GM18951 (cell line): ENCODE measurements around the gene NLRP1.

Source experiments
- POLR2A ChIP-seq: IDR thresholded peaks from 4 replicates; pipeline ENCODE4 v1.6.1; 2011; ENCODE audit warnings: mild to moderate bottlenecking; ENCODE audit not compliant: insufficient read length, insufficient read depth; ENCODE audit errors: extremely low read depth
- in situ Hi-C: fragments of 300-500 bp; cut with MboI; formaldehyde crosslinking; loops from one replicate; pipeline ENCODE4 v1.12.0; 2022; ENCODE audit warnings: low sequenced_read_pairs, mixed read lengths, inconsistent platforms; ENCODE audit not compliant: unreplicated experiment

The NLRP1 gene

GRCh38 chr17:5558815-5559785 lies 25.2 kb downstream of the NLRP1 start:
- no peak for TF ChIP-seq POLR2A
- in situ Hi-C loops: no loop called here

GRCh38 chr17:5557990-5558389 lies 26.3 kb downstream of the NLRP1 start:
- TF ChIP-seq POLR2A: no peak

GRCh38 chr17:5557485-5557884 lies 26.8 kb downstream of the NLRP1 start:
- in situ Hi-C loops: no loop called here
- TF ChIP-seq POLR2A: no peak

More at GRCh38 chr17:5557990-5558389, 26.3 kb downstream of the NLRP1 start:
- in situ Hi-C loops: no loop called here

GRCh38 chr17:5555254-5555653 lies 29.1 kb downstream of the NLRP1 start:
- TF ChIP-seq POLR2A: no peak
- in situ Hi-C loops: no loop called here

GRCh38 chr17:5553479-5553878 lies 30.8 kb downstream of the NLRP1 start:
- no peak for TF ChIP-seq POLR2A
- in situ Hi-C loops: no loop called here

- TF ChIP-seq POLR2A: no peak
- in situ Hi-C loops: no loop called here
These were observed 31.5 kb downstream of the NLRP1 start for GRCh38 chr17:5552841-5553240.

GRCh38 chr17:5545051-5545987 lies 39.0 kb downstream of the NLRP1 start:
- in situ Hi-C loops: no loop called here
- no peak for TF ChIP-seq POLR2A

GRCh38 chr17:5544115-5544514 lies 40.2 kb downstream of the NLRP1 start:
- in situ Hi-C loops: no loop called here
- no peak for TF ChIP-seq POLR2A

- no peak for TF ChIP-seq POLR2A
- in situ Hi-C loops: no loop called here
These were observed 42.6 kb downstream of the NLRP1 start for GRCh38 chr17:5541610-5542202.

GRCh38 chr17:5540321-5540720 lies 44.0 kb downstream of the NLRP1 start:
- in situ Hi-C loops: no loop called here

GRCh38 chr17:5539286-5539685 lies 45.0 kb downstream of the NLRP1 start:
- in situ Hi-C loops: no loop called here
- no peak for TF ChIP-seq POLR2A

More at GRCh38 chr17:5540321-5540720, 44.0 kb downstream of the NLRP1 start:
- TF ChIP-seq POLR2A: no peak

- in situ Hi-C loops: no loop called here
- no peak for TF ChIP-seq POLR2A
These were observed 47.3 kb downstream of the NLRP1 start for GRCh38 chr17:5536866-5537650.
